HCT116 (cell line): ENCODE measurements around the gene RAP1B. TPM values are rescaled to one million over a fixed set of nuclear protein-coding genes. Genes with fewer than 3 reads are reported as not detected.
A peak's percentile ranks its signal among the peaks of the same experiment; 100 is the strongest.

Experiments used
- ATAC-seq: fragments of 200-7000 bp; cut with Tn5 transposase; 2 replicates; pipeline ENCODE4 v1.9.1; 2020; ENCODE audit warnings: mild to moderate bottlenecking, moderate library complexity
- BruUV-seq: library from RNA; stranded (reverse); fragments of 400-500 nt; replicated peaks from 2 replicates; lab custom pipeline; 2021; lab: Mats Ljungman, UMichigan
- CTCF ChIA-PET: fragments of 300-600 bp; sonication (Branson Sonifier 250); formaldehyde crosslinking; loops from one replicate; lab custom pipeline; 2021; ENCODE audit warnings: antibody characterized with exemption; lab: Charles Lee
- POLR2A ChIA-PET: fragments of 300-600, 350-600 bp; sonication (Branson Sonifier 250); formaldehyde crosslinking; loops from one replicate; lab custom pipeline; 2021; ENCODE audit warnings: antibody characterized with exemption; lab: Charles Lee
- RAD21 ChIA-PET, 2 experiments: fragments of 300-600 bp; sonication (Branson Sonifier 250); formaldehyde crosslinking; loops; one replicate each; lab custom pipeline; 2023; ENCODE audit warnings: low total read pairs in 2 of 2; ENCODE audit not compliant: uncharacterized antibody in 2 of 2, unreplicated experiment in 2 of 2, low non-redundant PET in 1 of 2; lab: Charles Lee
- DNase-seq: peaks from one replicate; pipeline ENCODE4 v3.0.0-alpha.2; 2010; ENCODE audit warnings: low read depth, low spot score
- H2AFZ ChIP-seq: fragments of 200-600 bp; shearing (Covaris generic), sonication (generic); 2 replicates; pipeline ENCODE4 v1.6.1; 2017; ENCODE audit warnings: low read depth, mixed run types, mixed read lengths, antibody characterized with exemption, low read length; ENCODE audit not compliant: poor library complexity, severe bottlenecking
- H3K27ac ChIP-seq: 2 replicates; pipeline ENCODE4 v1.5.1; 2012; ENCODE audit warnings: low read depth, low read length
- H3K27me3 ChIP-seq: fragments of 200-600 bp; sonication (generic); 2 replicates; pipeline ENCODE4 v1.6.1; 2016; ENCODE audit warnings: mixed run types, low read length, mixed read lengths; ENCODE audit not compliant: insufficient read depth
- H3K36me3 ChIP-seq, 2 experiments: fragments of 200-500 bp in 1 of 2; fragments of 200-600 bp in 1 of 2; sonication (Bioruptor generic) in 1 of 2; sonication (generic) in 1 of 2; 2 replicates each; pipeline versions ENCODE4 v1.5.1 to v1.6.1; 2014 to 2016; ENCODE audit warnings: low read length in 2 of 2, inconsistent platforms in 1 of 2, mixed read lengths in 1 of 2, mixed run types in 1 of 2; ENCODE audit not compliant: insufficient read depth in 2 of 2, control insufficient read depth in 1 of 2
- H3K4me1 ChIP-seq, 2 experiments: fragments of 200-600 bp in 1 of 2; sonication (generic) in 1 of 2; 2 replicates each; pipeline versions ENCODE4 v1.5.1 to v1.6.1; 2012 to 2017; ENCODE audit warnings: low read length in 2 of 2, inconsistent platforms in 1 of 2, mild to moderate bottlenecking in 1 of 2, mixed read lengths in 1 of 2, mixed run types in 1 of 2, moderate library complexity in 1 of 2; ENCODE audit not compliant: insufficient read depth in 2 of 2, control insufficient read depth in 1 of 2
- H3K4me2 ChIP-seq: fragments of 200-600 bp; sonication (generic); 2 replicates; pipeline ENCODE4 v1.6.1; 2017; ENCODE audit warnings: mixed run types, low read length, mixed read lengths
- H3K4me3 ChIP-seq, 2 experiments: fragments of 200-600 bp in 1 of 2; sonication (generic) in 1 of 2; replicated peaks in 1 of 2; 2 replicates each; pipeline ENCODE4 v1.5.1; 2011 to 2016; ENCODE audit warnings: low read length in 2 of 2, control low read depth in 1 of 2, low read depth in 1 of 2, mild to moderate bottlenecking in 1 of 2, mixed read lengths in 1 of 2, mixed run types in 1 of 2
- H3K79me2 ChIP-seq: fragments of 200-600 bp; sonication (generic); 2 replicates; pipeline ENCODE4 v1.6.1; 2017; ENCODE audit warnings: mild to moderate bottlenecking, mixed run types, low read length, moderate library complexity, mixed read lengths; ENCODE audit not compliant: insufficient read depth
- H3K9ac ChIP-seq: fragments of 200-600 bp; sonication (generic); 2 replicates; pipeline ENCODE4 v1.6.1; 2016; ENCODE audit warnings: low read length, mixed read lengths
- H3K9me2 ChIP-seq: fragments of 200-600 bp; sonication (generic), shearing (Covaris generic); 2 replicates; pipeline ENCODE4 v1.6.1; 2017; ENCODE audit warnings: mixed run types, mild to moderate bottlenecking, moderate library complexity; ENCODE audit not compliant: insufficient read depth
- H3K9me3 ChIP-seq, 2 experiments: fragments of 200-500 bp in 1 of 2; fragments of 200-600 bp in 1 of 2; sonication (Bioruptor generic) in 1 of 2; sonication (generic) in 1 of 2; 2 replicates each; pipeline ENCODE4 v1.6.1; 2014 to 2017; ENCODE audit warnings: low read length in 2 of 2, mixed read lengths in 2 of 2, inconsistent platforms in 1 of 2, low read depth in 1 of 2, mild to moderate bottlenecking in 1 of 2, mixed run types in 1 of 2, moderate library complexity in 1 of 2; ENCODE audit not compliant: control insufficient read depth in 1 of 2, insufficient read depth in 1 of 2
- H4K20me1 ChIP-seq: fragments of 200-600 bp; sonication (generic), shearing (Covaris generic); 2 replicates; pipeline ENCODE4 v1.6.1; 2017; ENCODE audit warnings: mixed run types, mild to moderate bottlenecking, moderate library complexity; ENCODE audit not compliant: insufficient read depth
- CBX3 ChIP-seq: IDR thresholded peaks from 2 replicates; pipeline ENCODE4 v1.6.1; 2012; ENCODE audit warnings: low read depth
- CEBPB ChIP-seq: IDR thresholded peaks from 2 replicates; pipeline ENCODE4 v1.6.1; 2012; ENCODE audit warnings: low read depth
- EGR1 ChIP-seq: IDR thresholded peaks from 2 replicates; pipeline ENCODE4 v1.6.1; 2012; ENCODE audit warnings: low read depth
- ELF1 ChIP-seq: IDR thresholded peaks from 2 replicates; pipeline ENCODE4 v1.6.1; 2012; ENCODE audit warnings: low read depth, borderline replicate concordance
- EZH2phosphoT487 ChIP-seq: fragments of 200-600 bp; IDR thresholded peaks from 2 replicates; pipeline ENCODE4 v1.6.1; 2018; ENCODE audit warnings: antibody characterized with exemption, borderline replicate concordance
- MAX ChIP-seq: IDR thresholded peaks from 2 replicates; pipeline ENCODE4 v1.6.1; 2012
- POLR2A ChIP-seq: IDR thresholded peaks from 2 replicates; pipeline ENCODE4 v1.7.0; 2011; ENCODE audit warnings: borderline replicate concordance; ENCODE audit not compliant: insufficient read depth, insufficient read length; ENCODE audit errors: extremely low read depth
- POLR2AphosphoS5 ChIP-seq: IDR thresholded peaks from 2 replicates; pipeline ENCODE4 v1.6.1; 2011; ENCODE audit warnings: mild to moderate bottlenecking, low read depth, low read length, moderate library complexity
- REST ChIP-seq: IDR thresholded peaks from 2 replicates; pipeline ENCODE4 v1.6.1; 2012; ENCODE audit warnings: low read depth
- SIN3A ChIP-seq: IDR thresholded peaks from 2 replicates; pipeline ENCODE4 v1.6.1; 2012; ENCODE audit warnings: low read depth
- SP1 ChIP-seq: IDR thresholded peaks from 2 replicates; pipeline ENCODE4 v1.6.1; 2012; ENCODE audit warnings: low read depth
- TCF7L2 ChIP-seq: IDR thresholded peaks from 2 replicates; pipeline ENCODE4 v1.7.0; 2011; ENCODE audit warnings: borderline replicate concordance, inconsistent platforms; ENCODE audit not compliant: insufficient read depth, insufficient read length; ENCODE audit errors: extremely low read depth
- YY1 ChIP-seq: IDR thresholded peaks from 2 replicates; pipeline ENCODE4 v1.6.1; 2011; ENCODE audit warnings: low read length, low read depth, moderate library complexity, mild to moderate bottlenecking; ENCODE audit not compliant: insufficient replicate concordance; ENCODE audit errors: extremely low read depth
- ZFX ChIP-seq: fragments of 450-650 bp; IDR thresholded peaks from 2 replicates; pipeline ENCODE4 v1.6.1; 2017
- ZNF274 ChIP-seq: fragments of 200-500 bp; sonication (Bioruptor generic); IDR thresholded peaks from 2 replicates; pipeline ENCODE4 v1.6.1; 2014; ENCODE audit warnings: mild to moderate bottlenecking, low read depth, low read length, inconsistent platforms
- intact Hi-C: fragments of 100-400 bp; cut with micrococcal nuclease; formaldehyde crosslinking; loops from 2 replicates; pipeline ENCODE4 v1.10.0; 2022
- total RNA-seq: library from RNA; stranded (reverse); gene quantifications from one replicate; pipeline ENCODE4 v1.2.1, GENCODE V29; 2021; ENCODE audit not compliant: unreplicated experiment

The RAP1B gene
- total RNA-seq, 1 experiment from 2014 or later = 79.2 TPM

- H4K20me1 ChIP-seq = peaks cover 7% of the 10 kb centered on the region; the same call in 1 of the 2 replicates
- BruUV-seq = no TSS peak
- H3K9me2 ChIP-seq = no peaks in the 10 kb centered on the region
- H3K79me2 ChIP-seq = peaks cover 55% of the 10 kb centered on the region
- ATAC-seq (no peak), DNase-seq (no peak)
- H3K27me3 ChIP-seq = no peaks in the 10 kb centered on the region
- H3K36me3 ChIP-seq = no peaks in the 10 kb centered on the region
- H3K4me1 ChIP-seq = peaks cover 8 to 26% of the 10 kb centered on the region in 2 experiments; a peak in 3 of 4 replicates
- H3K27ac ChIP-seq = peak overlapping the region; percentile 57; the same call in 1 of the 2 replicates
- intact Hi-C loops = loop anchor here (2.0 to 10.0 kb wide), 3 partner anchors 27 to 247 kb away; partner anchors contain the start of gene NUP107
- ChIA-PET CTCF (no interaction called here), RAD21 (no interaction called here), POLR2A (interaction anchor here (0.6 kb wide), 1 partner anchor 70 kb away, joined by 3 read pairs; no protein-coding TSS in a partner anchor)
- no peaks in the 10 kb centered on the region for H3K9me3 ChIP-seq
- TF ChIP-seq POLR2AphosphoS5 (no peak), EGR1 (no peak), CEBPB (no peak), SIN3A (no peak), ELF1 (no peak), CBX3 (no peak), POLR2A (no peak), EZH2phosphoT487 (no peak), YY1 (no peak), ZFX (no peak), SP1 (no peak)
- H2AFZ ChIP-seq = no peak overlapping the region
- peak overlapping the region; percentile 86 for H3K9ac ChIP-seq
- peak overlapping the region; percentile 90 to 95 for H3K4me3 ChIP-seq
- H3K4me2 ChIP-seq = peak overlapping the region; percentile 89
Observed at GRCh38 chr12:68611806-68612160, 1.1 kb downstream of the RAP1B start.

GRCh38 chr12:68612202-68612601, 1.5 kb downstream of the RAP1B start:
- BruUV-seq = TSS peak; percentile 55
- peak overlapping the region; percentile 86 for H3K9ac ChIP-seq
- RAD21 ChIA-PET = no interaction called here

More at GRCh38 chr12:68612202-68612601, 1.5 kb downstream of the RAP1B start:
- H3K4me1 ChIP-seq = peaks cover 8 to 26% of the 10 kb centered on the region in 2 experiments; a peak in 3 of 4 replicates
- H3K9me2 ChIP-seq = no peaks in the 10 kb centered on the region
- CTCF ChIA-PET = no interaction called here
- no peaks in the 10 kb centered on the region for H3K9me3 ChIP-seq
- H4K20me1 ChIP-seq = peaks cover 8% of the 10 kb centered on the region; the same call in 1 of the 2 replicates
- peak overlapping the region; percentile 90 to 95 for H3K4me3 ChIP-seq
- ATAC-seq (no peak), DNase-seq (no peak)
- H3K79me2 ChIP-seq = peaks cover 60% of the 10 kb centered on the region
- H3K27me3 ChIP-seq = no peaks in the 10 kb centered on the region
- intact Hi-C loops = loop anchor here (5.0 to 10.0 kb wide), 2 partner anchors 75 to 247 kb away; partner anchors contain the start of gene NUP107
- POLR2A ChIA-PET = no interaction called here
- no peak overlapping the region for H3K27ac ChIP-seq
- H3K4me2 ChIP-seq = peak overlapping the region; percentile 89
- no peak overlapping the region for H2AFZ ChIP-seq
- no peak for TF ChIP-seq MAX
- TF ChIP-seq REST = no peak
- no peak for TF ChIP-seq ZNF274
- TF ChIP-seq TCF7L2 = no peak
- no peaks in the 10 kb centered on the region for H3K36me3 ChIP-seq
